ENCODE measurements around the gene QARS1. TPM values are rescaled to one million over a fixed set of nuclear protein-coding genes. Genes with fewer than 3 reads are reported as not detected.
A peak's percentile ranks its signal among the peaks of the same experiment; 100 is the strongest.

QARS1 gene
- total RNA-seq, 2 experiments from 2014 or later = 310 to 355 TPM

DNA sequence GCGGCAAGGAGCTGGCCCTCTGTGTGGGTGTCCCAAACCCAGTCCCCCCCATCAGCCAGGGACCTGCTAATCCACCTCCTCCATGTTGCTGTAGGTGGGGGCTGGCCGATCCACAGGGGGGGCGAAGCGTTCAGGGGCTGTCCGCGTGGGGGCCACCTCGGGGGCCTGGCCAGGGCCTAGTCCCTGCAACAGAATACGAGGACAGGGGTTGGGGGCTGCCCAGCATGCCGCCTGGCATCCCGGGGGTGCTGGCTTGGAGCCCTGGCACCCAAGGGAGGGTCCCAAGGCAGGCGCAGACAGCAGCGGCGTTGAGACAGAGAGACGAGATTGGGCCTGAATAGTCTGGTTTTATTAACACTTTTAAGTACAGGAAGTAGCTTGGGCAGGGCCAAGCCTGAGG lies 3.8 kb upstream of the QARS1 start:
- no peak for DNase-seq (ENCODE audit: low spot score)
- no TSS peak for BruUV-seq (replicated peaks)
- Histone ChIP-seq H3K9me2 (ENCODE audit: insufficient read depth, low read length) (no peaks in the 10 kb centered on the region), H3K4me2 (ENCODE audit: low read length) (no peak overlapping the region), H2AFZ (ENCODE audit: low read length) (no peak overlapping the region), H3K27ac (ENCODE audit: low read depth, low read length, poor library complexity, severe bottlenecking) (no peak overlapping the region), H3K4me3 (ENCODE audit: low read depth, low read length, poor library complexity, severe bottlenecking) (no peak overlapping the region), H3K9me3 (ENCODE audit: low read length) (no peaks in the 10 kb centered on the region), H3K36me3 (ENCODE audit: insufficient read depth, low read length) (peaks cover 58% of the 10 kb centered on the region), H3K4me1 (ENCODE audit: insufficient read depth, low read length, poor library complexity, severe bottlenecking) (peaks cover 18% of the 10 kb centered on the region), H4K20me1 (ENCODE audit: insufficient read depth, low read length) (no peaks in the 10 kb centered on the region), H3K79me2 (ENCODE audit: insufficient read depth, low read depth, low read length) (peaks cover 11% of the 10 kb centered on the region)
- CTCF ChIA-PET (ENCODE audit: unreplicated experiment) = interaction anchor here (0.5 kb wide), 1 partner anchor 107 kb away, joined by 3 read pairs; no protein-coding TSS in a partner anchor
- intact Hi-C loops (cut with micrococcal nuclease; ENCODE audit: unreplicated experiment) = no loop called here
- POLR2A ChIA-PET = interaction anchor here (1.3 kb wide), 1 partner anchor 13 kb away, joined by 4 read pairs; the partner anchor contains the start of gene USP19
- no peak for TF ChIP-seq EZH2phosphoT487 (IDR thresholded peaks at IDR 0.05; ENCODE audit: borderline replicate concordance, low read depth, low read length)
- TF ChIP-seq, protein P1, sequence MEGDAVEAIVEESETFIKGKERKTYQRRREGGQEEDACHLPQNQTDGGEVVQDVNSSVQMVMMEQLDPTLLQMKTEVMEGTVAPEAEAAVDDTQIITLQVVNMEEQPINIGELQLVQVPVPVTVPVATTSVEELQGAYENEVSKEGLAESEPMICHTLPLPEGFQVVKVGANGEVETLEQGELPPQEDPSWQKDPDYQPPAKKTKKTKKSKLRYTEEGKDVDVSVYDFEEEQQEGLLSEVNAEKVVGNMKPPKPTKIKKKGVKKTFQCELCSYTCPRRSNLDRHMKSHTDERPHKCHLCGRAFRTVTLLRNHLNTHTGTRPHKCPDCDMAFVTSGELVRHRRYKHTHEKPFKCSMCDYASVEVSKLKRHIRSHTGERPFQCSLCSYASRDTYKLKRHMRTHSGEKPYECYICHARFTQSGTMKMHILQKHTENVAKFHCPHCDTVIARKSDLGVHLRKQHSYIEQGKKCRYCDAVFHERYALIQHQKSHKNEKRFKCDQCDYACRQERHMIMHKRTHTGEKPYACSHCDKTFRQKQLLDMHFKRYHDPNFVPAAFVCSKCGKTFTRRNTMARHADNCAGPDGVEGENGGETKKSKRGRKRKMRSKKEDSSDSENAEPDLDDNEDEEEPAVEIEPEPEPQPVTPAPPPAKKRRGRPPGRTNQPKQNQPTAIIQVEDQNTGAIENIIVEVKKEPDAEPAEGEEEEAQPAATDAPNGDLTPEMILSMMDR (conservative IDR thresholded peaks at IDR 0.05; ENCODE audit: low read length) = no peak

DNA sequence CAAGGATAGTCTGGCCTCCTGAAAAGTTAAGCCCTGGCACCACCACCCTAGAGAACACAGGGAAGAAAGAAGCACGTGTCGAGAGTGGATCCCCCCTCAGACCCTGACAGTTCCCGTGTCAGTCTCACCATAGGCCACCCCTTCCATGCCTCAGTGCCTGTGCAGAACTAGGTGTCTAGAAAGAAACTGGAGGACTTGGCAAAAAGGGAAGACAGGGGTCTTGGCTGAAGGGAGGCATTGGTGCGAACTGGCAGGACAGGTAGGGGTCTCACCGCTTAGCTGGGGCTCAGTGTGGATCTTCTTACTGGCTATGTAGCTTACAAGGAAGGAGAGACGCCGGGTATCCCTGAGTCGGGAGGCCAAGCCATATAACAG lies 518 bp downstream of the QARS1 start:
- Histone ChIP-seq H4K20me1 (ENCODE audit: insufficient read depth, low read length) (no peaks in the 10 kb centered on the region), H3K9me3 (ENCODE audit: low read length) (no peaks in the 10 kb centered on the region), H3K79me2 (ENCODE audit: insufficient read depth, low read depth, low read length) (peaks cover 17% of the 10 kb centered on the region), H2AFZ (ENCODE audit: low read length) (peak overlapping the region; percentile 72; the same call in 1 of the 2 replicates), H3K4me2 (ENCODE audit: low read length) (peak overlapping the region; percentile 70), H3K4me3 (ENCODE audit: low read depth, low read length, poor library complexity, severe bottlenecking) (peak overlapping the region; percentile 79), H3K27ac (ENCODE audit: low read depth, low read length, poor library complexity, severe bottlenecking) (peak overlapping the region; percentile 76), H3K36me3 (ENCODE audit: insufficient read depth, low read length) (peaks cover 61% of the 10 kb centered on the region), H3K9me2 (ENCODE audit: insufficient read depth, low read length) (no peaks in the 10 kb centered on the region), H3K4me1 (ENCODE audit: insufficient read depth, low read length, poor library complexity, severe bottlenecking) (peaks cover 24% of the 10 kb centered on the region)
- intact Hi-C loops (cut with micrococcal nuclease; ENCODE audit: unreplicated experiment) = loop anchor here (1.0 kb wide), 1 partner anchor 10 kb away; the partner anchor contains the start of gene QRICH1
- CTCF ChIA-PET (ENCODE audit: unreplicated experiment) = interaction anchor here (0.6 to 0.8 kb wide), 2 partner anchors 10 to 336 kb away, joined by 3 to 7 read pairs; partner anchors contain the start of gene QRICH1
- TF ChIP-seq, protein P1 (conservative IDR thresholded peaks at IDR 0.05; ENCODE audit: low read length) = no peak
- no peak for TF ChIP-seq EZH2phosphoT487 (IDR thresholded peaks at IDR 0.05; ENCODE audit: borderline replicate concordance, low read depth, low read length)
- POLR2A ChIA-PET = interaction anchor here (0.6 to 2.4 kb wide), 5 partner anchors 10 to 113 kb away, joined by 3 to 14 read pairs (median 3); partner anchors contain the start of genes NDUFAF3, QRICH1, USP19 and WDR6
- peak; percentile 8 for DNase-seq (ENCODE audit: low spot score)
- BruUV-seq (replicated peaks) = TSS peak; percentile 74

DNA sequence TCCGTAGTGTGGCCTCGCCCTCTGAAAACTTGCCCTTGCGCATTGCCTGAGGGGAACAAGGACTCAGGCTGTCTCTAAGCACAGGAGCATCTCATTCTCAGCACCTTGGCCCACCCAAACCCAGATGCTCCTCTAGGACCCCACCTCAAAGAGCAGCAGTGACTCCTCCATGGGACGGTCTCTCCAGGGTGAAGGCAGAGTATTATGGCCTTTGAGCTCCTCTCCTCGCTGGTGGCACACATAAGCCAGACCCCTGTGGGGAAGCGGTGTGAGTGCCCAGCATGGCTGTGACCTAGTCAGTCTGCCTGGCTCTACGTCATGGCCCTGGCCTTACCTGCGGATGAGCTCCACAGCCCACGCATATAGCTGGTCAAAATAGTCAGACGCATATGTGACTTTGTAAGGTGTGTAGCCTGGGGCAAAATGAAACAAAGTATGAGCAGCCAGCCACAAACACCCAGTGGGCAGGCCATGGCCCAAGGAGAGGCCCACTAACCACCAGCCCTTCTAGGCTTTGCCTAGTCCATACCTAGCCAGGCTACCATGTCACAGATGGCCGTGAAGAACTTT lies 4.4 kb downstream of the QARS1 start:
- peaks cover 17% of the 10 kb centered on the region for H3K4me1 ChIP-seq (ENCODE audit: insufficient read depth, low read length, poor library complexity, severe bottlenecking)
- no peak overlapping the region for H3K4me2 ChIP-seq (ENCODE audit: low read length)
- H3K79me2 ChIP-seq (ENCODE audit: insufficient read depth, low read depth, low read length) = peaks cover 17% of the 10 kb centered on the region
- no peaks in the 10 kb centered on the region for H3K9me2 ChIP-seq (ENCODE audit: insufficient read depth, low read length)
- no peak overlapping the region for H3K27ac ChIP-seq (ENCODE audit: low read depth, low read length, poor library complexity, severe bottlenecking)
- peaks cover 75% of the 10 kb centered on the region for H3K36me3 ChIP-seq (ENCODE audit: insufficient read depth, low read length)
- no peak overlapping the region for H2AFZ ChIP-seq (ENCODE audit: low read length)
- H3K4me3 ChIP-seq (ENCODE audit: low read depth, low read length, poor library complexity, severe bottlenecking) = no peak overlapping the region
- BruUV-seq (replicated peaks) = no TSS peak
- intact Hi-C loops (cut with micrococcal nuclease; ENCODE audit: unreplicated experiment) = no loop called here
- no peaks in the 10 kb centered on the region for H3K9me3 ChIP-seq (ENCODE audit: low read length)
- CTCF ChIA-PET (ENCODE audit: unreplicated experiment) = interaction anchor here (0.6 kb wide), 1 partner anchor 21 kb away, joined by 4 read pairs; the partner anchor contains the start of gene USP19
- POLR2A ChIA-PET = no interaction called here
- TF ChIP-seq, protein P1 (conservative IDR thresholded peaks at IDR 0.05; ENCODE audit: low read length) = no peak
- TF ChIP-seq EZH2phosphoT487 (IDR thresholded peaks at IDR 0.05; ENCODE audit: borderline replicate concordance, low read depth, low read length) = no peak
- H4K20me1 ChIP-seq (ENCODE audit: insufficient read depth, low read length) = no peaks in the 10 kb centered on the region
- no peak for DNase-seq (ENCODE audit: low spot score)

Measured in OCI-LY7 (cell line).